OCI-LY1 (cell line): ENCODE results near the gene ZXDC.

Experiments used
- EZH2 ChIP-seq: fragments of 200-600 bp; sonication (generic), shearing (Covaris generic); IDR thresholded peaks from 2 replicates; pipeline ENCODE4 v1.8.0; 2017; ENCODE audit warnings: borderline replicate concordance, mixed run types, mild to moderate bottlenecking, antibody characterized with exemption, low read length, moderate library complexity, mixed read lengths
- TF ChIP-seq, protein P1 (sequence below): fragments of 200-600 bp; sonication (generic), shearing (Covaris generic); IDR thresholded peaks from 2 replicates; pipeline ENCODE4 v1.5.1; 2017; ENCODE audit warnings: mild to moderate bottlenecking, antibody characterized with exemption, low read length, moderate library complexity, mixed read lengths

DNA sequence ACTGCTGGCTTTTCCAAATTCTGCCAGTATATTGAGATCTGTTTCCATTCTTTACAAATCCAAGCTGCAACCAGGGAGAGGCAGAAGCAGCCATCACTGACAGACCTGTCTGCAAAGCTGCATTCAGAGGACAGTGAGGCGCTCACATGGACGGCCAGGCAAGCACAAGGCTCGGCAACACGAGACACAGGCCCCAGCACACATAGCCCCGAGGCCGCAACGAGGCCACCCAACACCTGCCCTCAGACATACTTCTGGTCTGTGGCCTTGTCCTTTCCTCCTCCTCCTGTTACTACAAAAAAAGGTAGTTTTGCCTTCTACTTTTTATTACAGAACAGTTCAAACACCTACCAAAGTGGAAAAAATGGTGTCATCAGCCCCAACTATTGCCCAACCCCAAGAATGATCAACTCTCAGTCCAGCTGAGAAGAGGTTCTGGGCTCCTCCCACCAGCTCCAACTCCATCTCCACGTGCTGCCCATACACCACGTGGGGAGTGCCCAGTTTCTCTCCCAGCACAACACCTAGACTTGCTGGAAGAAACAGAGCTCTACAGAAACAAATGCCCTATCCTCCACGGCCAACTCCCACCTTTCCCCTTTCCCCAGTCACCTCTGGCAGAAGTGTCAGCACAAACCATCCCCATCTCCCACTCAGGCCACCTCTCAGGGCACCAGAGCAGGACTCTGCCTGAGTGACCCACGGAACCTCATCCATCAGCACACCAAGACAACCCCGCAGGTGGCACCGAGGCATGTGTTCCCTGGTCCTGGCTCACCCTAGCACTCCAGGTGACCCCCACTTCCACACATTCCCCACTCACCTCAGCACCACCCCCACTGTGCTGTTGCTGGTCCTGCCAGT is 7.4 kb downstream of the ZXDC start:
- TF ChIP-seq, protein P1, sequence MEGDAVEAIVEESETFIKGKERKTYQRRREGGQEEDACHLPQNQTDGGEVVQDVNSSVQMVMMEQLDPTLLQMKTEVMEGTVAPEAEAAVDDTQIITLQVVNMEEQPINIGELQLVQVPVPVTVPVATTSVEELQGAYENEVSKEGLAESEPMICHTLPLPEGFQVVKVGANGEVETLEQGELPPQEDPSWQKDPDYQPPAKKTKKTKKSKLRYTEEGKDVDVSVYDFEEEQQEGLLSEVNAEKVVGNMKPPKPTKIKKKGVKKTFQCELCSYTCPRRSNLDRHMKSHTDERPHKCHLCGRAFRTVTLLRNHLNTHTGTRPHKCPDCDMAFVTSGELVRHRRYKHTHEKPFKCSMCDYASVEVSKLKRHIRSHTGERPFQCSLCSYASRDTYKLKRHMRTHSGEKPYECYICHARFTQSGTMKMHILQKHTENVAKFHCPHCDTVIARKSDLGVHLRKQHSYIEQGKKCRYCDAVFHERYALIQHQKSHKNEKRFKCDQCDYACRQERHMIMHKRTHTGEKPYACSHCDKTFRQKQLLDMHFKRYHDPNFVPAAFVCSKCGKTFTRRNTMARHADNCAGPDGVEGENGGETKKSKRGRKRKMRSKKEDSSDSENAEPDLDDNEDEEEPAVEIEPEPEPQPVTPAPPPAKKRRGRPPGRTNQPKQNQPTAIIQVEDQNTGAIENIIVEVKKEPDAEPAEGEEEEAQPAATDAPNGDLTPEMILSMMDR = no peak
- no peak for TF ChIP-seq EZH2
